Activated CD4-positive, alpha-beta T cell treated with anti-CD3 and anti-CD28 coated beads for 48 hours (primary cell): Measurements from ENCODE around the gene EPHA2.
"Not testable (repeated sequence)": the region's sequence is repeated elsewhere in the genome, so short reads cannot be mapped to it uniquely, and the experiment has no call there.

Experiments
- DNase-seq: peaks from one replicate; pipeline ENCODE4 v3.0.0-alpha.2; 2020

The EPHA2 gene

DNA sequence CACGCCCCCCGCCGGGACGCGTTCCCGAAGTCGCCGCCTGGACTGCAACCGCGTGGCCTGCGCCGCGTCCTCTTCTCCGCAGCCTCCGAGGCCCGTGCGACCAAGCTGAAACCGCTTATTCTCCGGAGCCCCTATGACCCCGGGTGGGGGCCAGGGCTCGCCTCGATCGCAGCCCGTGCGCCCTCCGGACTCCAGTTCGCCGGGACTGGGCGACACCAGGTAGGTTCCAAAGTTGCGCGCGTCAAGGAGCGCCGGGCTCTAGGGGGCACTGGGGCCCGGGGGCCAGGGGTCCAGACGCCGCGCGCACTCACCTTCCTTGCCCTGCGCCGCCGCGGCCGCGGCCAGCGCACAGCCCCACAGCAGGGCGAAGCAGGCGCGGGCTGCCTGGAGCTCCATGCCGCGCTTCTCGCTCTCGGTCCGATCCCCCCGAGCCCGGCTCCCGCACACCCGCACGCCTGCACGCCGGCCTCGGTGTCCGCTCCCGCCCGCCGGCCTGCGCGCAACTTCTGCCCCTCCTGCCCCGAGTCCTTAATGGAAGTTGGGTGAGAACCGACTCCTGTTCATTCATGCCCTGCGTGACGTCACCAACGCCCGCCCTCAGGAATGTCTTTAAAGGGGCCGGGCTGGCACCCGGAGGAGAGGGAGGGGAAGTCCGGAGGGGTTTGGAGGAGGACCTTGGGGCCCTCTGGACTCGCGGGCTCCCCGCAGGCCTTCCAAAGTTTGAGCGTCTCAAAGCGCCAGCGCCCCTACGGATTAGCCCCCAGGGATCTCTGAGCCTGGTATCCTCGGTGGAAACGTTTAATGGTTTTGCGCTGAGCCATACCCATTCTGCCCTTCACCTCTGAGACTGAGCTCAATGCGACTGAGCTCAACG, at the start of gene EPHA2:
EPHA2 (minus strand) TSS at position 533 of the 874 bp plus-strand sequence; CDS start at position 396, 137 bp downstream.
- DNase-seq = no peak

DNA sequence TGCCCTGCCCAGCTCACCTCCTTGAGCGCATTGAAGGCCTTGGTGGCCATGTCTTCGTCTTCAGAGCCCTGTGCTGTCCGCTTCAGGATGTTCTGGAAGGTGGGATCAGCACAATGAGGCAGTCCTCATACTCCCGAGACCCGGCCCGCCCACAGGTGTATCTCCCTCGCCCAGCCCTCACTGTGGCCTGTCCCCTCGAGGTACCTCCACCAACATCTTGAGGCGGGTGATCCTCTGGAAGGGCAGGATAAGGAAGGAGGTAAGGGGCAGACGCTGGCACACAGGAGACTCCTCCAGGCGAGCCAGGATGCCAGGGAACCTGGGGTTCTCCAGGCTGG, 49.4 kb upstream of the EPHA2 start:
- no peak for DNase-seq

DNA sequence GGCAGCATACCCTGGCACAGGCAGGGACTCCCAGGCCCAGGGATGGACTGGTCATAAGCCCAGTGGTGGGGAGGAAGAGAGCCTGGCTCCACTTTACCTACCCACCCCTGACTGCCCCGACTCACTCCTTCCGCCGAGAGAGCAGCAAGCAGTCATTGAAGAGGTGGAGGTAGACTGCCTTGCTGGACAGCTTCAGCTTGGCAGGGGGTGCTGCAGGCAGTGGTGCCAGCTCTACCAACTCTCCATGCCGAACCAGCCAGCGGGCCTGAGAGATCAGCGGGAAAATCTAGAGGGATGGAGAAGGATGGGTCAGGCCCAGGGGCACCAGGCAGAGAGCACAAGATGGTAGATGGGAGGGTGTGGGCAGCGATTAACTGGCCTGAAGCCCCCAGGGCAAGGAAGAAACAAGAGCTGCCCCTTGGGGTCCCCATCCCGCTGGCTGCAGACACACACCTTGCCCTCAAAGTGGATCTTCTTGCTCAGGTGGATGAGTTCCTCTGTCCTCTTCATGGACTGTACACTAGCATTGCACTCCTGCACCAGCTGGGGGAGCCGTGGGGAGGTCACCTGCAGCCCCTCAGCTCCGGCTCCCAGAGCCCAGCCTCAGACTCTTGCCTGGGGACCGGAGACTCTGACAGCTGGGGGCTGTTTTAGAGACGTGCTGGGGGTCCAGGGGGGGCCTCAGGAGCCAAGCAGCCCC, 48.9 kb upstream of the EPHA2 start:
- DNase-seq = peak; percentile 59

DNA sequence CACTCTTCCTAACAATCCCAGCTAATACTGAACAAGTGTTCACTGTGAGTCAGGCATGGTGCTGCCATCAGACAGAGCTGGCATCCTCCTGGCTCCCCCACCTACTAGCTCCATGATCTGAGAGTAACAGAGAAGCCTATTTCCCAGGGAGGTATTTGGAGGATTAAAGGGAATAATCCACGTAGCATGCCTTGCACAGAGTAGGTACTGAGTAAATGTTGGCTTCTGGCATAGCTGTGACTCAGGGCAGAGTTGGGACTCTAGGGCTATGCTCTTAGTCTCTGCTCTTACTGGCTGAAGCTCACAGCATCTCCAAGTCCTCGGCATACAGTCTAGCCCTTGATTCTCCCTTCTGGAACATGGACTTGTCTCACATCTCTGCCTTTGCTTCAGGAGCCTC, 48.3 kb upstream of the EPHA2 start:
- no peak for DNase-seq

DNA sequence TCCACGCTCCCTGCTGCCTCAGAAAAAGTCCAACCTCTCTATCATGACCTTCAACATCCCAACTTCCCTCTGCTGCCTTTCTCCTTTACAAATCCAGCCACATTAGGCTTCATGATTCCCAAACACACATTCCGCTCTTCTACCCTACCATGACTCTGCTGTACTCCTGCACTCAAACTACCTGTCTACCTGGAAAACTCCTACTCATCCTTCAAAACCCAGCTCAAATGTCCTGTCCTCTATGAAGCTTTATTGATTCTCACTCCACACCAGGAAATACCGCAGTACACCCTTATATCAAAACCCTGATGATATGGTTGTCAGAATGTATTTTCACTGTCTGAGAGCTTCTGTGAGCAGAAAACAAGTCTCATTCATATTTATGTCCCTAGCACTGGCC, 47.7 kb upstream of the EPHA2 start:
- no peak for DNase-seq

DNA sequence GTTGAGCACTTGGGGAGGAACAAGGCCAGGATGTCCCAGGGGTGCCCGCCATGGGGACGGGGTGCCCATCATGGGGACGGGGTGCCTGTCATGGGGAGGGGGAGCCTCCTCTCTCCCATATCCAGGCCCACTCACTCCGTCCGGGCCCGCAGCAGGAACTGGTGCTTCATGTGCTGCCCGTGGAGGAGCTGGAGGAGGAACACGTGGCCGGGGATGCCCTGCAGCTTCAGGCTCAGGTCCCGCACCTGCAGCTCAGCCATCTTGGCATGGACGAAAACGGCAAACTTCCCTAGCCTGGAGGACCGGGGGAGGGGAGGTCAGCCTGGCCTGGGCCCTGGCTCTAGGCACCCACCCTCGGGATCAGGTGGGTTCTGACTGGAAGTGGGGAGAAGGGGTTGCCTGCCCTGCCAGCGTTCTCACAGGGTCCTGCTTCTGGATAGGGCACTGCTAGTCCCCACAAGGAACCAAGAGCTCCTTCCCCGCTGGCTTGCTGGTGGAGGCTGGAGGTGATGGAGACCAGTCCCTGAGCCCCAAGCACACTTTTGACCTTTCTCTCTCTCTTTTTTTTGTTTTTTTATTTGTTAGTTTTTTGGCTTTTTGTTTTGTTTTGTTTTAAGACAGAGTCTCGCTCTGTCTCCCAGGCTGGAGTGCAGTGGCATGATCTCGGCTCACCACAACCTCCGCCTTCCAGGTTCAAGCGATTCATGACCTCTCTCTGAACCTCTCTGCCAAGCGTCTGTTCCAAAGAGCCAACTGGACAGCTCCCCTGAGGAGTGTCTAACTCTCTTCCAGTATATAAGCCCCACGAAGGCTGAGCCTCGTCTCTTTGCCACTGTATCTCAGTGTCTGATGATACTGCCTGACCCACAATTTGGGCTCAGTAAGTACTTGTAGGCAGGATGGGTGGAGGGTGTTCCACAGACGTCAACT, 46.7 kb upstream of the EPHA2 start:
- no peak for DNase-seq

DNA sequence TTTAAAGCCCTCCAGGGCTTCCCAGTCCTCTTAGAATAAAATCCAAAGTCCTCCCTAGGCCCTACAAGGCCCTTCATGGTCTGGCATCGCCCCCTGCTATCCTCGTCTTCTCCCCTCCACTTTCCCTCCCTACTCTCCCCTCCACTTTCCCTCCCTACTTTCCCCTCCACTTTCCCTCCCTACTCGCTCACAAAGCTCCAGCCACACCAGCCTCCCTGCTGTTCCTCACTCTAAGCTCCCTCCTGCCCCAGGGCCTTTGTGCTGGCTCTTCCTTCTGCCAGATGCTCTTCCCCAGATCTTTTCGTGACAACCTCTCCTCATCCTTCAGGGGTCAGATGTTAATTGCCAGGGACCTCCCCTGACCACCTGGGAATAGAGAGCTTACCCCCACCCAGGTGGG, 43.8 kb upstream of the EPHA2 start:
- no peak for DNase-seq

DNA sequence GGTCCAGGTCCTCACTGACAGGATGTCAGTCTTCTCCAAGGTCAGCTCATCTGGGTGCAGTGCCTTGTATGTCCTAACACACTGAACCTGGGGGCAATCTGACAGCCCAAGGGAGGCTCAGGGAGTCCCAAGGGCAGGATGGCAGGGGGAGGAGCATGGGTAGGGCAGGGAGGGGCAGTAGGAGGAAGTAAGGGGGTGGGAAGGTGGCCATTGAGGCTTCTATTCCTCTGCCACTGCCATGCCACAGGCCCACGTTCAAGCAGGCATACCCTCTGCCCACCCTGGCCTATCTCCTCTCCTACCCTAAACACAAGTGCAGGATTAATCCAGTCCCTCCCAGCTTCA, 43.3 kb upstream of the EPHA2 start:
- DNase-seq = no peak

DNA sequence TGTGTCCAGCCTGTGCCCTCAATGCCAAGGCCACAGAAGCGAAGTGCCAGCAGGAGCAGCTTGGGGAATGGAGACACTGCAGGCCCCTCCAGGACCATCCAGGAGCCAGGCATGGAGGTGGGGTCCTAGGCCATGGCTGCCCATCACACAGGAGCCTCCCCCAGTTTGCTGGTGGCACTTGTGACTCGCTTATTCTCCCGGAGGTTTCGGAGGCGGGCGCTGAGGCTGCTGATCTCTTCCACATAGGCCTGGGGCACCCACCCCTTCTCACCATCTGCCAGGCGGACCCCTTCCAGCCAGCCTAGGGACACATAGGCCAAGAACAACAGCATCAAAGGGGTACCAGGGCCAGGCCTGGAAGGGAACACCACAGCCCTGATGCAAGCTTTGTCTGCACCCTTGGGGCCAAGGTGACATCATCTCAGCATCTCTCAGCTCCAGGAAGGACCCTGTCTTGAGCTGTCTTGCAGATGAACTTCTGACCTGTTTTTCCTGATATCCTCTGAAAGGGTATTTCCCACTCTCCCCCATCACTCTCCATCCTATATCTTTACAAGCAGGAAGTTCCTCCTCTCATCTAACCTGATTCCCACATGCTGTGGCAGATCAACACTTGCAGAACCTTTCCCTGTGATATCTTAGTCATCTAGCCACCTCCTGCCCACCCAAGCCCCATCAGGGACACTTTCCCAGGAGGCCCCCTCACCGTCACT, 42.7 kb upstream of the EPHA2 start:
- no peak for DNase-seq

DNA sequence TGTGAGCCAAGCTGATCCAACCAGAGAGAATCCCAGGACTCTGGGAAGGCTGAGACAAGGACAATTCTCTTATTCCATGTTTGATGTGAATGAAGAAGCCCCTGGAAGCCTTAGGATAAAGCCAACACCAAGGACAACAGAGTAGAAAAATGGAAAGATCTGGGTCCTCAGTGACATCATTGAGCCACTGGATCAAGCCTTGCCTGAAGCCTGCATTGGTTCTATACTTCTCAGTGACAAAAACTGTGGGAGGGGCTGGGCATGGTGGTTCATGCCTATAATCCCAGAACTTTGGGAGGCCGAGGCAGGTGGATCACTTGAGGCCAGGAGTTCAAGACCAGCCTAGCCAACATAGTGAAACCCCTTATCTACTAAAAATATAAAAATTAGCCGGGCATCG, 41.0 kb upstream of the EPHA2 start:
- DNase-seq = no peak

DNA sequence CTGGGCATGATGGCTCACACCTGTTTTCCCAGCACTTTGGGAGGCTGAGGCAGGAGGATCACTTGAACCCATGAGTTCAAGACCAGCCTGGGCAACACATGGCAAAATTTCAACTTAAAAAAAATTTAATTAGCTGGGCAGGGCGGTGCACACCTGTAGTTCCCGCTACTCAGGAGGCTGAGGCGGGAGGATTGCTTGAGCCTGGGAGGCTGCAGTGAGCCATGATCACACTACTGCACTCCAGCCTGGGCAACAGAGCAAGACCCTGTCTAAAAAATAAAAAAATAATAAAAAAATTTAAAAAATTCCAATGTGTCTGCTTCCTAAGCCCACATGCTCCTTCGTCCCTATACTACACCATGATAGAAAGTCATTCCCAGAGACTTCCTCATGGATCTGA, 40.3 kb upstream of the EPHA2 start:
- DNase-seq = not testable (repeated sequence)

DNA sequence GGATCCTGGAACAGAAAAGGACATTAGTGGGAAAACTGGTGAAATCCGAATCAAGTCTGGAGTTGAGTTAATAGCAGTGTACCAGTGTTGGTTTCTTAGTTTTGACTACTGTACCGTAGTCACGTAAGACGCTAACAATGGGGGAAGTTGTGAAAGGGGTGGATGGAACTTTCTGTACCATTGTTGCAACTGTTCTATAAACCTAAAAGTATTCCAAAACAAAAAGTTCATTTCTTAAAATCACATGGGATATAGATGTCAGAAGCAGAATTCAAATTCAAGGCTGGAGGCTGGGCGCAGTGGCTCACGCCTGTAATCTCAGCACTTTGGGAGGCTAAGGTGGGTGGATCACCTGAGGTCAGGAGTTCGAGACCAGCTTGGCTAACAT, 39.6 kb upstream of the EPHA2 start:
- DNase-seq = no peak

DNA sequence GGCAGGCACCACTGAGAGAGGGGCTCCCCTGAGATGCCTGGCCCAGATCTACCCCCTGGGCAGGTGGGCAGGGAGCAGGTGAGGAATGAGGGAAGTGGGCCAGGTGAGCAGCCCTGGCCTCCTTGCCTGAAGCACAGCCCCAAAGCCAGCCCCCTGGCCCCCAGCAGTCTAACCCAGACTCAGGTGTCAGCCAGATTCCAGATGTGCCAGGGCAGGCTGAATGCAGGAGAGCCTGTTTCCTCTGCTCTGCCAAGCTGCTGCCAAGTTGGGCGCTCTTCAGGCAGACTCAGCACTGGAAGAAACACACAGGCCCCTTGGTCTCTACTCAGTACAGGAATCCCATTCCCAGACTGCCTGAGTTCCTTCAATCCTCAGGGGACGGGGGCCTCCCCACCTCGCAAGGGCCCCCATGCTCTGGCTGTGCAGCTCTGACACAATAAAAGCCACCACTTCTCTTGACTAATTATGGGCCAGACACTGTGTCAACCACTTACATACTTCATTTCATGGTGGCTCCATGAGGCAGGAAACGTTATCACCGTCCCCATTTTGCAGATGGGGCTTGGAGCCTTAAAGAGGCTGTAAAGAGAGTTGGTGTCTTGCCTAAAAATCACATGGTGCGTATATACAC, 36.2 kb upstream of the EPHA2 start:
- no peak for DNase-seq

DNA sequence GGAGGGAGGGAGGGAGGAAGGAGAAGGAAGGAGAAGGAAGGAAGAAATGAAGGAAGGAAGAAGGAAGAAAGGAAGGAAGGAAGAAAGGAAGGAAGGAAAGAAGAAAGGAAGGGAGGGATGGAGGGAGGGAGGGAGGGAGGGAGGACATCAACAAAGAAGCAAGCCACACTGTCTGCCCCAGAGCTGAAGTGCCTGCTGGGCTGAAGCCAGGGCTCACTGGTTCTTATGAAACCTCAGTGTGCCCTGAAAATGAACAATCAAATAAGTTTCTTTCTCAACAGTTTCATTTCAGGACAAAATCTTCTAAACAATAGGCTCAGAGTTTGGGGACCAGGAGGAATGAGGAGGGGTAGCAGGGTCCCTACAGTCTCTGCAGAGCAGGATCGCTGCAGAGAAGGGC, 35.4 kb upstream of the EPHA2 start:
- no peak for DNase-seq

DNA sequence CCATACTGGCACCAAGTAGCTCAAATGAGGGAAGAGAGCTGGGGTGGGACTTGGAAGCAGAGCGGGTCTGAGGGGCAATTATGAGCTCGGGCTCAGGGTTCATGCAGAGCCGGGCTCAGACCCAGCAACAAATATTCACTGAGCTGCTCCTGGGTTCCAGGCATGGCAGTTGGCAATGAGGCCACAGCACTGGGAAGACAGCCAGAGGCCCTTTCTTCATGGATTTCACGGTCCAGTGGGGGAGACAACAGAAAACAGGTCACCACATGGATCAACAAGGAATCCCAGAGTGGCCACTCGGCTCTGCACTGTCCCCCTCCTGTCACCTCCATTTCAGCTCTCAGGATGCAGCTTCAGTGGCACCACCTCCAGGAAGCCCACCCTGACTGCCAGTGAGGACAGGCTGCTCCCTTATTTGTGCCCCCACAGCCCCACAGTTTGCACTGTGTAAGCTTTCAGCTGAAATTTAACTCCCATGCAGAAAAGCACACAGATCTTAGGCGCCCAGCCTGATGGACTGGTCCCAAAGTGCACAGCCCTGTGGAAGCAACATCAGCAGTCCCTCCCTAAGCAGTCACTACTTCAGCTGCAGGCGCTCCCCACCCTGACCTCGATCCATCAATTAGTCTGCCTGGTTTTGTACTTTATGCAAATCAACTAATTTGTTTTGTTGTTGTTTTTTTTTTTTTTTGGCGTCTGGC, 34.2 kb upstream of the EPHA2 start:
- DNase-seq = no peak

DNA sequence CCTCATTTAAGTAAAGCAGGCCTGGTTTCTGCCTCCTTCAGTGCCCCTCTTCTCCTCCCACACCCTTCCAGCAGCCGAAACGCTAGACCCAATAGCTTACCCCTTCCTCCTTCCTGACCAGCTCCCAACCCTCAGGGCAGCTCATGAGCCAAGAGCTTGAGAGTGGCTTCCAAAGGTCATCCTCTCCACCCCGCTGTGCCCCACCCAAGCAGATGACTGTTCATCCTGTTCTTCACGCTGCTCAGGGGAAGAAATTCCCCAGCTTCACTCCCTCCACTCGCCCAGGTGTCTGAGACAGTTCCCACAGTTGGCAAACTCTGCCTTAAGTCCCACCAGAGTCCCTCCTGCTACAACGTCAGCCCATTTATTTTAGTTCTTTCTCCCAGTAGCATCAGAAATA, 33.1 kb upstream of the EPHA2 start:
- no peak for DNase-seq

DNA sequence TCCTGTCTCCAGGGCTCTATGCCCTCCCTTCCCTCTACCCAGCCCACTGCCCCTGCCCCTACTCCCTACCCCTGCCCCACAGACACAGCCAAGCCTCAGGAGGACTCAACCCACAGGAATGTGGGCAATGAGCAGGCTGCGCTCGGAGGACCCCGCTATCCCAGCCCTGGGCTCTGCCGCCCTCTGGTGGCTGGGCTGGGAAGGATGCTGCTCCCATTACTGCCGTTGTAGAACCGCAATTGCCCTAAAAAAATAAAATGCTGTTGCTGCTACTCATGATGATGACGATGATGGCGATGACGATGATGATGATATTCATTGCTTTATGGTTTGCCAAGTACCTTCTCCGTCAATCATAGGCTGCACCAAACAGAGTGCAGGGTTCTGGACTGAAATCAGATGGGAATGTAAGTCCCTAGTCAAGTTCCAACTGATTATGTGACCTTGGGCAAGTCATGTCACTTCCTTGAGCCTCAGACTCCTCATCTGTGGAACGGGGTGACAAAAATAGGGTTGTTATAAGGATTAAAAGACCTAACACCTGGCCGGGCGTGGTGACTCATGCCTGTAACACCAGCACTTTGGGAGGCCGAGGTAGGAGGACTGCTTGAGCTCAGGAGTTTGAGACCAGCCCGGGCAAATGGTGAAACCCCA, 32.0 kb upstream of the EPHA2 start:
- DNase-seq = peak; percentile 83

DNA sequence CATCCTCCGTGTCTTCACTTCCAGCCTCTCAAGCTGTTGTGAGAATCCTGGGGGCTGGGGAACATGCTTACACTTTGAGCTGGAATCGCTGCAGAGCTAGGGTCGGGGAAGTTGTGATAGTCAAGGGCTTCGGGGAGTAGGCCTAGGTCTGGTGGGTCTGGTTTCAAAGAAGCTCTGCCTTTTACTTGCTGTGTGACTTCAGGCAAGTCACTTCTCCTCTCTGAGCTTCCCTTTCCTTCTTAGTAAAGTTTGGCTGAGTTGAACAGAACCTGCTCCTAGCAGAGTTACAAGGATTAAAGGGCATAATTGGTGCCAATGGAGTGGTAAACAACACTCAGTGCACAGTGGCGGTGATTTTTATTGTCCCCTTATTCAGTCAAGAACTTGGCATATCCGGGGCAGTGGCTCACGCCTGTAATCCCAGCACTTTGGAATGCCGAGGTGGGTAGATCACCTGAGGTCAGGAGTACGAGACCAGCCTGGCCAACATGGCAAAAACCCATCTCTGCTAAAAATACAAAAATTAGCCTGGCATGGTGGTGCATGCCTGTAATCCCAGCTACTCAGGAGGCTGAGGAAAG, 30.9 kb upstream of the EPHA2 start:
- no peak for DNase-seq

DNA sequence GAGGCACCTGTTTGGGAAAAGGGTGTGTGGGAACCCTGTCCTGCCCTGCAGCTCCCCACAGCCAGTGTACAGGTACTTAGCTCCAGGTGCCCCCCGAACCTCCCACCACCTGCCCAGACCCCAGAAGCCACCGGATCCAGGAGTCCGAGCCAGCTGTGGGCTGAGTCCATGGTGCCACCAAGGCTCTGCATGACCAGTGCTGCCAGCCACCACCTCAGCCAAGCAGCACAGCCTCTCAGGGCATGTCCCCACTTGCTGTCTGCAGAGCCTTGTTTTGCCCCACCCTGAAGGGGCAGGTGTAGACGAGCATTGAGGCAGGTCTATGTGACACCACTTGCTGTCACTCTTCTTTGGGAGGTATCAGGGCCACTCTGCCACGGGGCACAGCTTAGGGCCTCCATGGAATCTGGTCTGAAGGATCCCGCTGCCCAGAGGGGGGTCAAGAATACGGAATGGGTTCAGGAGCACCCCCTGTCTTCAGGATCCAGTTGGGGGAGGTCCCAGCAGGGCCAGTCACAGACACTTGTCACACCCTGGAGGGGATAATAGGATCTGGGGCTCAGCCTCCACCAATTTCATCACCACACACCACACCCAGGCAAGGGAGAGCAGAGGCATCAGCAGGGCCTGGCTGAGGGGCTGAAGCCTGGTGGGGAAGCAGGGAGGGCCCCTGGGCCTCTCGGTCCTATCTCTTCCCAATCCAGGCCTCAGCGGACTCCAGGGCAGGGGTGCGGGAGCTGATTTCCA, 28.9 kb upstream of the EPHA2 start:
- DNase-seq = no peak
